HG03135 (cell line): Measurements from ENCODE around the gene SOX10.

Source experiments
- ATAC-seq: cut with Tn5 transposase; IDR thresholded peaks from one replicate; pipeline ENCODE4 v1.9.1; 2021; ENCODE audit warnings: mild to moderate bottlenecking, moderate library complexity; ENCODE audit not compliant: unreplicated experiment

SOX10 gene

DNA sequence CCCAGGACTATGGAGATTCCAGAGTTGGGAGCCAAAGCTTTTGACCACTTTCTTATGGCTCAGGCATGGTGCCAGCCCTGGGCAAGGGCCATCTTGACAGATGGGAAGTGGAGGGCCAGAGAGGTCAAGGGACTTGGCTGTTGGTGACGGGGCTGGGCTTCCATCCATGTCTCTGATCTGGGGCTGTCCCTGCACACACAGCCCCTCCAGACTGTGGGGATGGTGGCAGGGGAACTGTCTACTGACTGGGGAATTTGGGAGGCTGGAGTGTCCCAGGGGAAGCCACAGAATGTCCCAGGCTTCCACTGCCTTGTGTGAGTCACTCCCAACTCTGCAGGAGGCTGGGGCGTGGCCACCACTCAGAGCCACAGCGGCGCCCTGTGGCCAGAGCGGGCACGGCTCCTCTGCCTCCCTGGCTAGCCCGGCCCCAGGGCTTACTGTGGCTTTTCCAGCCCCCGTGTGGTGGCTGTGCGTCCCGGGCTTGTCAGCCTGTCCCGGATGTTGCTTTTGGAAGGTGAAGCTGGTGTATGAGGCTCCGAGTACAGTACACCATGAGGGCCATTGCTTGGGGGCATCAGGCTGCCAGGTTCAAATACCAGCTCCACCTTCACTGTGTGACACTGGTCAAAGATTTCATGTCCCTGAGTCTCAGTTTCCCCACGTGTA, 50.5 kb downstream of the SOX10 start:
- no peak for ATAC-seq

DNA sequence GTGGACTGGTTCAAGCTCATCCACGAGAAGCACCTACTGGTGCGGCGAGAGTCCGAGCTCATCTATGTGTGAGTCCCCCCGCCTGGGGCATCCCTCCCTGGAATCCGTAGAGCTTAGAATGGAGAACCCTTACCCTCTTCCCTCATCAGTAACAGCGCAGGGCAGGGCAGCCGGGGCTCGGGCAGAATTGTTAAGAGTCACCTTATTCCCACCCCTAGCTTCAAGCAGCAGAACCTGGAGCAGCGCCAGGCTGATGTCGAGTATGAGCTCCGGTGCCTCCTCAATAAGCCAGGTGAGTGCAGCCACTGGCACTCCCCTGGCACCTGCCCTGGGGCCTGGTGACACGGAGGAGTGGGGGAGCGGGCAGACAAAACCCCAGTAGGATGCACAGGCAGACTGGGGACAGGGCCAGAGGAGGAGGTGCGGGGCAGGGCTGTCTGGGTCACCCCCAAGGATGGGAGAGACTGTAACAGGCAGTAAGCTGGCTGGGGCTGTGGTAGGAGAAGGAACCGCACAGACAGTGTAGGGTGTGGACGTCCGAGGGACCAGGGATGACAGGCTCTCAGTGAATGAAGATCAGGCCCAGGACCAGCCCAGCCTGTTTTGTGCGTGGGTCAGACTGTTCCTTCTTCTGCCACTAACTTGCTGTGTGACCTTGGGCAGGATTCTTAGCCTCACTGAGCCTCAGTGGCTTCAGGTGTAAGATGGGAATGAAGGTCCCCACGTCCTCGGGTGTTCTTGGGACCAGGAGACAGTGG, 51.4 kb downstream of the SOX10 start:
- ATAC-seq: no peak

DNA sequence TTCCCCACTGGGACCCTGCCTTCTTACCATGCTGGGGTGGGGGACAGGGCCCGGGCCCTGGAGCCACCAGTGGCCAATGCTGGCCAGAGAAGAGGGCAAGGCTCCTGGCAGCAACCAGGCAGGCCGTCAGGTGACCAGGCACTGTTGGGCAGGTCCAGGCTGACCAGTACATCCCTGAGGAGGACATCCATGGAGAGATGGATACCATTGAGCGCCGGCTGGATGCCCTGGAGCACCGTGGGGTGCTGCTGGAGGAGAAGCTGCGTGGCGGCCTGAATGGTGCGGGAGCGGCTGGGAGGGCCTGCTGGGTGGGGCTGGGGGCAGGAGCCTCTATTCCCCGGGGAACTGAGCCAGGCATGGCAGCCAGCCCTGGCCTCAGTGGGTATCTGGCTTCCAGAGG, 52.0 kb downstream of the SOX10 start:
- no peak for ATAC-seq

DNA sequence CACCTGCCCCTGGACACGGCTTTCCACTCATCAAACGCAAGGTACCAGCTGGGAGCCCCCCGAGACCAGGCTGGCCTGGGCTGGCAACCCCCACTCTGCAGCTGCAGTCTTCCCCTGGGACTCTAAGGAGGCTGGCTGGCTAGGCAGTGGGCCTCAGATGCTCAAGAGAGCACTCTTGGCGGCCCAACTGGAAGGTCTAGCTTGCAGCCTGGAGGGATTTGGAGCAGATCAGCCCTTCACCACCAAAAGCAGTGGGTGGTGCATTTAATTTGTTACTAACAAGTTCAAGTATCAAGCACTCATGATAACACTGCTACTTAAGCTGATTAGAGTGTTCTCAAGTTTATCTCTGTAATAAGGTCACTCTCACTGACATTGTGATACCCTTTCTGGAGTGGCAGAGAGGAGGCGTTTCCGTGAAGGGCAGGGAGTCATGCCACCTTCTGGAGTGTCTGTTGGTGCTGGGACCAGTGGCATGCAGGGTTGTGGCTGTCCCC, 52.4 kb downstream of the SOX10 start:
- no peak for ATAC-seq

DNA sequence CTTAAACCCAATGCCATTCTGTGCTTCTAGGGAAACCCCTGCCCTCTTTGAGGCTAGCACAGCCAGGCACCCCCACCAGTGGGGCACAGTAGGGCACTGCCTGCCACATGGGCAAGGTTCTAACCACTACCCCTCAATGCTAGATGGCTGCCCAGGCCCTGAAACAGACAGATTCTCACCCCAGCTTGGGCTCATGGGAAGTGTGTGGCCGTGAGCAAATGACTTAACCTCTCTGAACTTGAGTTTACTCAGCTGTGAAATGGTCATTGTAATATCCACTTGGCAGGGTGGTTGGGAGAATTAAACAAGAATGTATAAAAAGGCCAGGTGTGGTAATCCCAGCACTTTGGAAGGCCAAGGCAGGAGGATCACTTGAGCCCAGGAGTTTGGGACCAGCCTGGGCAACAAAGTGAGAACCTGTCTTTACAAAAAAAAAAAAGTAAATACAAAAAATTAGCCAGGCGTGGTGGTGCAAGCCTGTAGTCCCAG, 53.4 kb downstream of the SOX10 start:
- no peak for ATAC-seq

DNA sequence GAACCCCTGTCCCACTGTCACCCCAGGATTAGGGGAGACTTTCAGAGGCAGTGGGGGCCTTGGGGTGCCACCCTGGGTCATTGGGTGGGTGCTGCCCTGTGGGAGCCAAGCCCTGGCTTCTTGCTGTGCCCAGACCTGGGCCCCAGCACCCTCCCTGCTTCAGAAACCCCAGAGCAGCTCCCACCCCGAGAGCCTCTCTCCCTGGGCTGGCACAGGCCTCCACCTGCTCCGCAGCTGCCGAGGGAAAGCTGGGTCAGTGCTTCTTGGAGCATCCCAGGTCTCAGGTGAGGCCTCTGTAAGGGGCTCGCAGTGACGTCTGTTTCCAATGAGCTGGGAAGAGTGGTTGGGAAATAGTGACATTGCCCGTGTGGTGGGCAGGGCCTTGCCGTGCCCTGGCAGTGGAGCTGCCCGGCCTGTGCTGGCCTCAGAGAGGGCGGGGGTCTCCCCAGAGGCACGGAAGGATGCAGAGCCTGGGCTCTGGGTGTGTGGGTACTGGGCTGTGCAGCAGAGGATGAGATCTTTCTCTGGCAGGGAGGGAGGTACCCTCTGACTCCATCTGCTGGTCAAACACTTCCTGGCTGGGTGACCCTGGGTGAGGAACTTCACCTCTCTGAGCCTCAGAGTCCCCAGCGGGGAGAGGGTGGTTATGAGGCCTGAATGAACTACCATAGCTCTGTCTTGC, 53.9 kb downstream of the SOX10 start:
- ATAC-seq: no peak

DNA sequence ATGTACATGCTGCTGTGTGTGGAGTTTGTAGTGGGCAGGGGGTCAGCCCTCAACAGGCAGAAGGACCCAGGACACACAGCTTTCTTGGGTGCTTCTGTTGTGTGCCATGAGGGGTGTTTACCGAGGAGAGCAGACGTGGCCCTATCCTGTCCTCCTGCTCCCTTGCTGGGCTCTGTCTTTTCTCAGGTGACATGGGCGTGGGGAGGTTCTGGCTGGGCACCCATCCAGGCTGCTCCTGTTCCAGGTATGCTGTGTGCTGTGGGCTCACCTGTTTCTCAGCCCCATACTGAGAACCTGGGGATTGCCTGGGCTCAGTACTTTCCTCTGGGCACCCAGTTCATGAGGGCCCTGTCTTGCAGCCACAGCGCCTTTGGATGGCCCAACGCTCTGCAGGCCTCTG, 55.0 kb downstream of the SOX10 start:
- ATAC-seq: no peak

DNA sequence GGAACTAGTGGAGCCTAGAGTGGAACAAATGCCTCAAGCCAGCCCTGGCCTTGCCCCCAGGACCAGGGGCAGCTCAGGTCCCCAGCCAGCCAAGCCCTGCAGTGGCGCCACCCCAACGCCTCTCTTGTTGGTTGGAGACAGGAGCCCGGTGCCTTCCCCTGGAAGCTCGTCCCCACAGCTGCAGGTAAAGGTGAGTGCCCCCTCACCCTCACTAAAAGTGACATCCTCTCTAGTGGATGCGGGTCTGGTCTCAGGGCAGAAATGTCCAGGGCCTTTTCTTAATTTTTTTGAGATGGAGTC, 56.8 kb downstream of the SOX10 start:
- ATAC-seq: no peak

DNA sequence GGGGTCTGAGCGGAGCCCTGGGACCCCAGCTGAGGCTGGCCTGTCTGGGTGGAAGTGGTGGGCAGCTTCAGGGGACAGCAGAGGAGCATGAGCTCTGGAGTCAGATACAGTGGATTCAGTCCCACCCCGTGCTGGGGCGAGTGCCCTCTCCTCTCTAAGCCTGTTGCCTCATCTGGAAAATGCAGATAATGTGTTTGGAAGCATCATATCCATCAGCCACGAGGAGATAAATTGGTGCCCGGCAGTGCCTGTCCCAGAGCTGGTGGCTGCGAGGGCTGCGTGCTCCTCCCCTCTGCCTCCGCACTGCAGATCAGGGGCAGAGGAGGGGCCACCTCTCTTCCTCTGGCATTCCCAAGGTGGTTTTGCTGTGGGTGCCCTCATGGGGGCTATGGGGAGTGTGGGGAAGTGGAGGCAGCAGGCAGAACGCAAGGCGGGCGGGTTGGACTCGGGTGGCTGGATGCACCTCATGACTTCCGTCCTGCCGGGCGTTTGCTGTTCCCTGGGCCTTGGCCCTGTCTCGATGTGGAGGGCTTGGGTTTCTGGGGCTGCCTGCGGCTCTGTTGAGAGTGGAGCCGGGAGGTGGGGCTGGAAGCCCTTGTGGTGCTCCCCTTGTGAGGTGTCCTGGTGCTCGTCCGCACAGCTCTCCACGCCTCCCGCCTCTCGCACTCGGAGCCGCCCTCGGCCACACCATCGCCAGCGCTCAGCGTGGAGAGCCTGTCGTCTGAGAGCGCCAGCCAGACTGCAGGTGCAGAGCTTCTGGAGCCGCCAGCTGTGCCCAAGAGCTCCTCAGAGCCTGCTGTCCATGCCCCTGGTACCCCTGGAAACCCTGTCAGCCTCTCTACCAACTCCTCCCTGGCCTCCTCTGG, 57.4 kb downstream of the SOX10 start:
- ATAC-seq: no peak

DNA sequence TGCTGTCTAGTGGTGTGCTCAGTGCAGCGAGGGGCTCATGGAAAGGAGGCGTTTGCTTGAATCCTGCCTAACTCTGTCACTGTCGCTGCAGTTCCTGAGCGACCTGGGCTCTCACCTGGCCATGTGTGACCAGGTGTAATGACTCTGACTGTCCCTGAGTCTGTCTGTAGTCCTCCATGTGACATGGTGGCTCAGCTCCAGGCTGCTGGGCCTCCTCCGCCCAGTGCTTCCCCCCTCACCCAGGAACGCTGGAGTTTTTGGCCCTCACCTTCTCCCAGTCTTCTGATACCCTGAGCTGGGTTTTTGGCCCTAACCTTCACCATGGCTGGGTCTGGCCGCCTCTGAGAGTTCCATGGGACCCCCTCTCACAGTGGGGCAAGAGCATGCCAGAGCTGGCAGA, 58.0 kb downstream of the SOX10 start:
- no peak for ATAC-seq

DNA sequence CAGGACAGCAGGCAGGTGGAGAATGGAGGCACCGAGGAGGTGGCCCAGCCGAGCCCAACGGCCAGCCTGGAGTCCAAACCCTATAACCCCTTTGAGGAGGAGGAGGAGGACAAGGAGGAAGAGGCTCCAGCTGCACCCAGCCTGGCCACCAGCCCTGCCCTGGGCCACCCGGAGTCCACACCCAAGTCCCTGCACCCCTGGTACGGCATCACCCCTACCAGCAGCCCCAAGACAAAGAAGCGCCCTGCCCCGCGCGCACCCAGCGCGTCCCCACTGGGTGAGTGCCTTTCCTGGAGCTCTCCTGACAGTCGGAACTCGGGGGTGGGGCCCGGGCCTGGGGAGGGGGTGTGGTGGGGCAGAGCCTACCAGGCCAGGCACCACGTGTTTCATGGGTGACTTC, 58.6 kb downstream of the SOX10 start:
- ATAC-seq: no peak

DNA sequence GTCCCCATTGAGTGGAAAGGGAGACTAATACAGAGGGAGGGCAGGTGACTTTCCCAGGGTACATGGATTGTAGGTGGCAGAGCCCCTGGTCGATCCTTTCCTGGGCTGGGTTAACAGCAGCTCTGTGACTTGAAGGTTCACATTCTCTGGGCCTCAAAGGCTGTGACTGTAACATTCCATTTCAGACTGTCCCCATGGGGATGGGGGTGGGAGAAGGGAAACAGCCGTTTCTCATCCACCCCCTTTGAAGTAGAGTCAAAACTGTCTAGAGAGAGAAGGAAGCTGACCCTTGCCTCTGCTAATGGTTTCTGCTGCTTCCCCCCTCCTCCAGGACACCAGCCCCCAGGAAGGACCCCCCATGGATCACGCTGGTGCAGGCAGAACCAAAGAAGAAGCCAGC, 59.0 kb downstream of the SOX10 start:
- no peak for ATAC-seq

DNA sequence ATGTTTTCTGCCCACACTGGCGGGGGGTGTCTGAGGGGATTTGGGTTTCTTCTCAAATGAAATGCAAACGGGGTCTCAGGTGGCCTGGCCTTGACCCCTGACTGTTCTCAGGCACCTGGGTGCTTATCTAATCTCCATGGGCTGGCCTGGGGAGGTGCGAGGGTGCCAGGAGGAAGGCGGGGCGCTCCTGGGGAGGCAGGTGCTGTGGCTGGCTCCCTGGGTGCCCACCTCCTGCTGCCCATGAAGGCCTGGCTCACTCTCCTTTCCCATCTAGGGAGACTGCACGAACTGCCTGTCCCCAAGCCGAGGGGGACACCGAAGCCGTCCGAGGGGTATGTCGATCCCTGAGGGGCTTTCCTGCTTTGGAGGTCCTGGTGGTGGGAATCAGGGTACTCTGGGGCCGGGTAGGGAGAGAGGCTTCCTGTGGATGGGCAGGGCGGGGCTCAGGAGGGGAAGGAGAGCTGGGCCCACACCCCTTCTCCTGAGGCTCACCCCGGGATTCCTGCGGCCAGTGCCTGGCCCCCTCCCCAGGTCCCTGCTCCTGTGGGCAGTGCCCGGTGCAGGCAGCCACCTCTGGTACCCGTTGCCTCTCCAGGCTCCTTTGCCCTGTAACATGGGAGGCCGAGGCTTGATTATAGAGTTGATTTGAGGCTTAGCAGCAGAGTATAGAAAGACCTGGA, 59.8 kb downstream of the SOX10 start:
- ATAC-seq: no peak

DNA sequence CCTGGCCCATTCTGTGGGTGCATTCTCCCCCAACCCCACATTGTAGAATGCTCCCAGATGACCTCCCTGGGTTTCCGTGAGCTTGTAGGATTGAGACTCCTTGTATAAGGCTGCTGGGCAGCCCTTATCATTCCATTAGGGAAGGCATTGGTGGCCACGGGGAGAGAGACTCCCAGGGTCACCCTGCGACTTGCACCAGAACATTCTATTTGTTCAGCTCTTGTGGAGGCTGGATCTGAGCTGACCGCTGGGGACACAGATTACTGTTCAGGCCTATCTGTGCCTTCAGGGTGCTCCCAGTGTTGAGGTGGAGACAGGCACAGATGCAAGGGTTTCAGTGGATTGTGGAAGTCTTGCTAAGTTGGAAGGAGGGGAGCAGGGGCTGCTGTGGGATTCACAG, 60.4 kb downstream of the SOX10 start:
- no peak for ATAC-seq
